ENCODE measurements around the gene FDX2. TPM values are rescaled to one million over a fixed set of nuclear protein-coding genes. Genes with fewer than 3 reads are reported as not detected.

Gene FDX2
- total and polyA plus RNA-seq, 2 of the 4 experiments (the other 2 are of a cell fraction): 39.8 to 72.0 TPM

GRCh38 chr19:10352764-10353671 is 37.2 kb upstream of the FDX2 start (continued):
- TF ChIP-seq SMC3 (IDR thresholded peaks at IDR 0.05; ENCODE audit: low read depth, low read length): no peak

- H3K18ac ChIP-seq (ENCODE audit: low read depth, low read length): no peak overlapping the region
- no peaks in the 10 kb centered on the region for H3K9me3 ChIP-seq (ENCODE audit: control insufficient read depth, insufficient read depth, low read length)
- no peaks in the 10 kb centered on the region for H4K20me1 ChIP-seq (ENCODE audit: insufficient read depth, low read length)
- no peaks in the 10 kb centered on the region for H3K79me1 ChIP-seq (ENCODE audit: low read depth in 1 of 2, low read length in 2 of 2)
- no peak overlapping the region for H3K27ac ChIP-seq (ENCODE audit: insufficient read depth, low read length)
- H3K4ac ChIP-seq (ENCODE audit: low read depth, low read length): no peak overlapping the region
- no peak overlapping the region for H2AFZ ChIP-seq (replicated peaks; ENCODE audit: low read length, poor library complexity)
- dilution Hi-C loops (cut with HindIII; ENCODE audit: low sequenced_read_pairs, unreplicated experiment): no loop called here
- 40% methylated on average over 1 of the region's 10 CpGs; no CpG with 5 or more reads in 1 of the 2 experiments for WGBS, 2 experiments (ENCODE audit: extremely low coverage in 2 of 2, insufficient read length in 1 of 2)
- no peak overlapping the region for H2BK5ac ChIP-seq (ENCODE audit: low read depth, low read length, poor library complexity, severe bottlenecking)
- ATAC-seq (ENCODE audit: low read depth) (peak; percentile 55), DNase-seq (peak; percentile 25)
- in situ Hi-C loops (cut with MboI; ENCODE audit: low sequenced_read_pairs): no loop called here
- peaks cover 2% of the 10 kb centered on the region; the same call in 1 of the 2 replicates for H3K4me1 ChIP-seq (ENCODE audit: control insufficient read depth, insufficient read depth, low read length)
- no peaks in the 10 kb centered on the region for H3K27me3 ChIP-seq (ENCODE audit: control insufficient read depth, insufficient read depth, low read length)
- H2BK20ac ChIP-seq (ENCODE audit: low read depth, low read length): no peak overlapping the region
- H2BK120ac ChIP-seq (ENCODE audit: low read depth, low read length): no peak overlapping the region
- no peak overlapping the region for H4K5ac ChIP-seq (ENCODE audit: low read depth, low read length)
- no peak overlapping the region for H2AK9ac ChIP-seq (replicated peaks; ENCODE audit: low read depth, low read length, poor library complexity)
- H2AK5ac ChIP-seq (ENCODE audit: low read depth, low read length): no peak overlapping the region
- ChIA-PET CTCF (no interaction called here), POLR2A (ENCODE audit: unreplicated experiment) (no interaction called here)
- no peak overlapping the region for H3K4me2 ChIP-seq (ENCODE audit: low read depth, low read length)
- TF ChIP-seq CEBPB (IDR thresholded peaks at IDR 0.05; ENCODE audit: low read depth, low read length) (peak; percentile 89), CHD1 (IDR thresholded peaks at IDR 0.05; ENCODE audit: low read depth, low read length) (no peak), RFX5 (IDR thresholded peaks at IDR 0.05; ENCODE audit: low read depth, low read length) (peak; percentile 76), BHLHE40 (IDR thresholded peaks at IDR 0.05; ENCODE audit: low read depth, low read length) (no peak), MAFK (IDR thresholded peaks at IDR 0.05; ENCODE audit: low read depth, low read length) (no peak), RAD21 (IDR thresholded peaks at IDR 0.05; ENCODE audit: low read length) (no peak)
- no peak overlapping the region for H3K4me3 ChIP-seq (ENCODE audit: insufficient read depth, low read depth, low read length)
- H4K91ac ChIP-seq (ENCODE audit: insufficient read depth, low read depth, low read length): no peak overlapping the region
- no TSS peak for BruUV-seq (replicated peaks)
- H3K56ac ChIP-seq (ENCODE audit: extremely low read depth, insufficient read depth, low read length): no peak overlapping the region
- H3K23ac ChIP-seq (ENCODE audit: low read depth, low read length): no peak overlapping the region
- H4K8ac ChIP-seq (ENCODE audit: low read depth in 2 of 2, low read length in 2 of 2): no peak overlapping the region
- peaks cover 9% of the 10 kb centered on the region for H3K36me3 ChIP-seq (ENCODE audit: control insufficient read depth, insufficient read depth, low read length)
- no peak overlapping the region for H2BK15ac ChIP-seq (ENCODE audit: low read depth, low read length)
- intact Hi-C loops (cut with micrococcal nuclease): no loop called here
- H3K14ac ChIP-seq (replicated peaks; ENCODE audit: low read depth, low read length): no peak overlapping the region
- H3K9me1 ChIP-seq (ENCODE audit: insufficient read depth, low read length): no peaks in the 10 kb centered on the region
- H3K9ac ChIP-seq (ENCODE audit: low read depth, low read length): no peak overlapping the region
Measured at GRCh38 chr19:10346509-10346908, 30.7 kb upstream of the FDX2 start.
